Measurements from ENCODE around the gene TTLL11. TPM values are rescaled to one million over a fixed set of nuclear protein-coding genes. Genes with fewer than 3 reads are reported as not detected.
A peak's percentile ranks its signal among the peaks of the same experiment; 100 is the strongest.

The TTLL11 gene
- total RNA-seq, 2 experiments from 2014 or later = 0.56 to 1.4 TPM

DNA sequence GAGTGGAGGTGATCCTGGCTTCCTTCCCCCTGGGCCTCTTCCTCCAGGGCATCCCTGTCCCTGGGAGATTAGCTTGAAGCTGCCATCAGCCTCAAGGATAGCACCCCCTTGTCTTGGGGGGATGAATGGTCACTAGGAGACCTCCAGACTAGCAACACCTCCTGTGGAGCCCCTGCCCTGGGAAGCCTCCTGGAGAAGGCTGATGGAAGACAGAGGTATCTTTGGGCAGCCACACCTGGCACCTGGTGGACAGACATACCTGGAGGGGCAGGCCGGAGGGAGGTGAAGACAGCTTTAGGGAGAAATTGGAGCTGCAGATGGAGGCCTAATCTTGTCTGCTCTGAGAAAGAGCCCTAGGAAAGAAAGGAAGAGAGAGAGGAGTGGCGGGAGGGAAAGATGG is 9.0 kb upstream of the TTLL11 start:
- Mint-ChIP-seq H3K36me3 (ENCODE audit: low read depth) (peaks cover 2% of the 10 kb centered on the region), H3K27me3 (no peaks in the 10 kb centered on the region), H3K9me3 (peaks cover 11% of the 10 kb centered on the region), H3K4me3 (no peak overlapping the region), H3K4me1 (ENCODE audit: low read depth) (peaks cover 2% of the 10 kb centered on the region), H3K27ac (no peak overlapping the region)
- TF ChIP-seq, protein P1, sequence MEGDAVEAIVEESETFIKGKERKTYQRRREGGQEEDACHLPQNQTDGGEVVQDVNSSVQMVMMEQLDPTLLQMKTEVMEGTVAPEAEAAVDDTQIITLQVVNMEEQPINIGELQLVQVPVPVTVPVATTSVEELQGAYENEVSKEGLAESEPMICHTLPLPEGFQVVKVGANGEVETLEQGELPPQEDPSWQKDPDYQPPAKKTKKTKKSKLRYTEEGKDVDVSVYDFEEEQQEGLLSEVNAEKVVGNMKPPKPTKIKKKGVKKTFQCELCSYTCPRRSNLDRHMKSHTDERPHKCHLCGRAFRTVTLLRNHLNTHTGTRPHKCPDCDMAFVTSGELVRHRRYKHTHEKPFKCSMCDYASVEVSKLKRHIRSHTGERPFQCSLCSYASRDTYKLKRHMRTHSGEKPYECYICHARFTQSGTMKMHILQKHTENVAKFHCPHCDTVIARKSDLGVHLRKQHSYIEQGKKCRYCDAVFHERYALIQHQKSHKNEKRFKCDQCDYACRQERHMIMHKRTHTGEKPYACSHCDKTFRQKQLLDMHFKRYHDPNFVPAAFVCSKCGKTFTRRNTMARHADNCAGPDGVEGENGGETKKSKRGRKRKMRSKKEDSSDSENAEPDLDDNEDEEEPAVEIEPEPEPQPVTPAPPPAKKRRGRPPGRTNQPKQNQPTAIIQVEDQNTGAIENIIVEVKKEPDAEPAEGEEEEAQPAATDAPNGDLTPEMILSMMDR (IDR thresholded peaks at IDR 0.05) = no peak
- DNase-seq = no peak
- ChIA-PET POLR2A (no interaction called here), CTCF (interaction anchor here (0.8 to 4.1 kb wide), 4 partner anchors 22 to 248 kb away, joined by 3 to 45 read pairs (median 8); no protein-coding TSS in a partner anchor)
- no peak for ATAC-seq
- intact Hi-C loops (cut with micrococcal nuclease) = no loop called here

DNA sequence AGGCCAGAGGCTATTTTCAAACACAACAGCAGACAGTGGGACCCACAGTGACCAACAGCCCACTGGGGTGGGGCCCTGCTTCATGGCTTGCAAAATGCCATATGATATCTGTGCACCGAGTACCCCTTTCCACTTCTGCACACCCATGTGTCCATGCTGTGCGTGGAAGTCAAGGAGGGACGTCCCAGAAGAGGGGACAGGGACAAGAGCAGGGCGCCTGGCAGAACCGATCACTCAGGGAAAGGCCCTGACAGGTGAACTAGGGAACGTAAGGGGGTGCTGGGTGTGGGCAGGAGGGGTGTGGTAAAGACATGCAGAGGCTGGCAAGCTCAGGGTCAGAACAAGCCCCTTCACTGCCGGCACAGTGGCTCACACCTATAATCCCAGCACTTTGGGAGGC is 7.6 kb upstream of the TTLL11 start:
- ChIA-PET CTCF (interaction anchor here (2.3 to 4.1 kb wide), 2 partner anchors 23 to 250 kb away, joined by 12 to 45 read pairs; no protein-coding TSS in a partner anchor), POLR2A (no interaction called here)
- peaks cover 2% of the 10 kb centered on the region for H3K36me3 Mint-ChIP-seq (ENCODE audit: low read depth)
- H3K4me1 Mint-ChIP-seq (ENCODE audit: low read depth) = peaks cover 2% of the 10 kb centered on the region
- H3K27ac Mint-ChIP-seq = no peak overlapping the region
- intact Hi-C loops (cut with micrococcal nuclease) = no loop called here
- peaks cover 4% of the 10 kb centered on the region for H3K27me3 Mint-ChIP-seq
- no peak for ATAC-seq
- H3K4me3 Mint-ChIP-seq = no peak overlapping the region
- TF ChIP-seq, protein P1 (IDR thresholded peaks at IDR 0.05) = no peak
- DNase-seq = no peak
- H3K9me3 Mint-ChIP-seq = peaks cover 11% of the 10 kb centered on the region

DNA sequence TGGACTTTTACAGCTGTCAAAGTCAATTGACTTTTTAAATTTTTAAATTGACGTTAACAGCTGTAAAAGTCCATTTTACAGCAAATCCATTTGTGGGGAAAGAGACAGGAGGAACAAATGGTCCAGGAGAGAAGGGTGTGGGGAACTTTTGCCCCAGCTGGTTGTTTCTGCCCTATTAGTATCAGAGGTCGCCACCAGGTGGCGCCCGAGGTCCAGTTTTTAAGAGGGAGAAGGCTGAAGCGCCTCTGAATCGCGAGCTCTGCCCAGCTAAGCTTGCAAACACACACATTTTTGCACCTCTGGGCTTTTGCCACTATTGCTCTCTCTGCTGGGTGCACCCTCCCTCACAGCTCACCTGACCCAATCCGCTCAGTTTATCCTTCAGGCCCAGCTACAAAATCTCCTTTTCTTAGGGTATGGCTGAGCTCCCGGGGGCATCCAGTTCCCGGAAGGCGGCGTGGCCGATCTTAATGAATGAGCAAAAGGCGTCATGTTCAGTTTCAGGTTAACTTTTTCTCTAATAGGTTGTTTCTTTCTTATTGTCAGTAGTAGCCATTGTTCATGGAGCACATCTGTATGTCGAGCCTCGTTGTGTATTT is 6.3 kb upstream of the TTLL11 start:
- Mint-ChIP-seq H3K4me1 (ENCODE audit: low read depth) (peaks cover 9% of the 10 kb centered on the region), H3K4me3 (peak overlapping the region; percentile 1), H3K27ac (no peak overlapping the region), H3K27me3 (peaks cover 8% of the 10 kb centered on the region), H3K36me3 (ENCODE audit: low read depth) (peaks cover 2% of the 10 kb centered on the region), H3K9me3 (peaks cover 10% of the 10 kb centered on the region)
- peak; percentile 87 for ATAC-seq
- DNase-seq = peak; percentile 90
- ChIA-PET CTCF (interaction anchor here (0.6 to 5.8 kb wide), 63 partner anchors 9 to 831 kb away, joined by 3 to 304 read pairs (median 4); partner anchors contain the start of genes MORN5, MRRF, NDUFA8 and RBM18), POLR2A (interaction anchor here (1.1 kb wide), 1 partner anchor 258 kb away, joined by 4 read pairs; no protein-coding TSS in a partner anchor)
- TF ChIP-seq, protein P1 (IDR thresholded peaks at IDR 0.05) = peak; percentile 84
- intact Hi-C loops (cut with micrococcal nuclease) = loop anchor here (2.0 kb wide), 1 partner anchor 251 kb away; no protein-coding TSS in a partner anchor

DNA sequence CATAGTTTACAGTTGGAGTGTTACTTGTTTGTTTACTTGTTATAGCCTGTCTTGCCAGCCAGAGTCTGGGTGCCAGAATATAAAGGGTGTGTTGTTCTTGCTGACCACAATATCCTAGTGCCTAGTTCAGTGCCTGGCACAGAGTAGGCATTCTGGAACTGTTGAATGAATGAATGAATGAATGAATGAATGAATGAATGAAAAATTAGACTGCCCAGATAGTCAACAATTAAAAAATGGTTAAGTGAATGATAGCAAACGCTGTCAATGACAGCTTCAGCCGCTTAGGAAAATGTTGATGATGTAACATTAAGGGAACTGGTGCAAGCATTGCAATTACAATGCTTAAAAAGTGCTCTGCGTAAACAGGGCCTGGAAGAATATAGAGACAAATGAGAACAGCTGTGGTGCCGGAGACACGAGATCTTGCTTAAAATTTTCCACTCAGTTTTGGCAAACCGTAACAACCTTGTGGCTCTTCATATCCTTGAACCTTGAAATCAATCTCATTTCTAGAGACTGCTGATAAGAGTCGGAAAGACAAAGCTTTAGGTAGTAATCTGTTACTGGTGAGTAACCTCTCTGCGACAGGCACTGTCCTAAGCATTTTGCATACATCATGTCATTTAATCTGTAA is 4.7 kb upstream of the TTLL11 start:
- ATAC-seq = no peak
- no peak overlapping the region for H3K27ac Mint-ChIP-seq
- POLR2A ChIA-PET = no interaction called here

More for the DNA sequence above, 4.7 kb upstream of the TTLL11 start:
- TF ChIP-seq, protein P1 (IDR thresholded peaks at IDR 0.05) = no peak
- H3K36me3 Mint-ChIP-seq (ENCODE audit: low read depth) = no peaks in the 10 kb centered on the region
- peaks cover 10% of the 10 kb centered on the region for H3K4me1 Mint-ChIP-seq (ENCODE audit: low read depth)
- H3K27me3 Mint-ChIP-seq = peaks cover 8% of the 10 kb centered on the region
- no peak for DNase-seq
- H3K4me3 Mint-ChIP-seq = no peak overlapping the region
- intact Hi-C loops (cut with micrococcal nuclease) = loop anchor here (2.0 kb wide), 1 partner anchor 253 kb away; no protein-coding TSS in a partner anchor
- CTCF ChIA-PET = interaction anchor here (0.8 to 5.8 kb wide), 18 partner anchors 9 to 719 kb away, joined by 3 to 304 read pairs (median 8); partner anchors contain the start of genes MORN5, MRRF, NDUFA8 and RBM18
- H3K9me3 Mint-ChIP-seq = no peaks in the 10 kb centered on the region

Data from activated CD8-positive, alpha-beta T cell treated with anti-CD3 and anti-CD28 coated beads for 36 hours (primary cell).